ENCODE results near the gene INTS13. TPM values are rescaled to one million over a fixed set of nuclear protein-coding genes. Genes with fewer than 3 reads are reported as not detected.
A peak's percentile ranks its signal among the peaks of the same experiment; 100 is the strongest.

Gene INTS13
- total RNA-seq, 1 experiment from 2014 or later, result 54.0 TPM

DNA sequence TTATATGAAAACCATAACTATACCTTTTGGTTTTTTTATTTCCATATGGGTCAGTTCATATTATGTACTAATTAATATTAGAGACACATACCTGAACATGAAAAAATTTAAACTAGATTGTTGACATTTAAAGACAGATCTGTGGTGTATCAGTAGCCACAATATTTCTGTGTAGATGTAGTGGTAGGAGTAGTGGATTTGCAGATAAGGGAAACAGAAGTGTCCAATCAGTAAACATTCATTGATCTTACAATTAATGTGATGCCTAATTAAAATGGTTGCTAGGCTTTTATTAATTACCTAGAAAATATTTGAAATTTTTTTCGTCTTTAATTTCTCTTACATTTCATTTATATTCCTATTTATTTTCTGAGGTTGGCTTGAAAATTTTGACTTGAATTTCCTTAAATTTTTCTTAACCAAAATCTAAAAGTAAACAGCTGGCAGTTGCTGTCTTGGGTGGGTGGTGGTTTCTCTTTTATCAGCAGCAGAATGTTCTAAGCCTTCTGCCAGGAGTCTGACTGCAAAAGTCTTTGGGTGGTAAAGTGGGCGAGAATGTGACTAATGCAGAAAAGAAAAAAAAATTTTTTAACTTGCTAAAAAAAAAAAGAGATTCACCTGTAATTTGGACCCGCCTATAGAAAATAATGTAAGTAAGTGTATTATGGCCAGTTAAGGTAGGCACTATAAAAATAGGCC lies 2.9 kb upstream of the INTS13 start:
- no peak for DNase-seq (ENCODE audit: low spot score)
- CTCF ChIA-PET, result no interaction called here
- H3K4me3 Mint-ChIP-seq, result no peak overlapping the region

DNA sequence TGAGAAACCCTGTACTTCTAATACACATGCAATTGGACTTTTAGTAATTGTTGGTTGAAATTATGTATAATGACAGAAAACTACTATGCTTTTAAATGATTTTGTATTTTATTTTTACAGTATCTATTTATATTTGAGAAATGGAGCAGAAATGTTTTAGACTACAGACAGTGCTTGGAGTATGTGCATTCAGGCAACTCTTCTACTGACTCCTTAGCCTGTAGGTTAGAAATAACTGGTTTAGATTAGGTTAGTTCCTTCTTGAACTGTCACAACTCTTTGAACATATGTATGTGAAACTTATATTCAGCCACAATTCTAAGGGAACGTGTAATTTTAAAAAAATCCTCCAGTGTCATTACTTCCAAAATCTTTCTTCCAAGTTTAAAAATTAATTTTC lies 2.2 kb upstream of the INTS13 start:
- DNase-seq (ENCODE audit: low spot score) (no peak), ATAC-seq (no peak)
- no peaks in the 10 kb centered on the region; the same call in 1 of the 2 replicates for H3K36me3 Mint-ChIP-seq
- H3K27me3 Mint-ChIP-seq (ENCODE audit: low read depth), result no peaks in the 10 kb centered on the region
- peak overlapping the region; percentile 98 for H3K4me3 Mint-ChIP-seq
- POLR2A ChIA-PET, result no interaction called here
- CTCF ChIA-PET, result interaction anchor here (0.6 kb wide), 1 partner anchor 10 kb away, joined by 4 read pairs; no protein-coding TSS in a partner anchor
- H3K9me3 Mint-ChIP-seq, result no peaks in the 10 kb centered on the region
- no peak overlapping the region for H3K27ac Mint-ChIP-seq
- H3K4me1 Mint-ChIP-seq, result peaks cover 27% of the 10 kb centered on the region
- TF ChIP-seq, protein P1, sequence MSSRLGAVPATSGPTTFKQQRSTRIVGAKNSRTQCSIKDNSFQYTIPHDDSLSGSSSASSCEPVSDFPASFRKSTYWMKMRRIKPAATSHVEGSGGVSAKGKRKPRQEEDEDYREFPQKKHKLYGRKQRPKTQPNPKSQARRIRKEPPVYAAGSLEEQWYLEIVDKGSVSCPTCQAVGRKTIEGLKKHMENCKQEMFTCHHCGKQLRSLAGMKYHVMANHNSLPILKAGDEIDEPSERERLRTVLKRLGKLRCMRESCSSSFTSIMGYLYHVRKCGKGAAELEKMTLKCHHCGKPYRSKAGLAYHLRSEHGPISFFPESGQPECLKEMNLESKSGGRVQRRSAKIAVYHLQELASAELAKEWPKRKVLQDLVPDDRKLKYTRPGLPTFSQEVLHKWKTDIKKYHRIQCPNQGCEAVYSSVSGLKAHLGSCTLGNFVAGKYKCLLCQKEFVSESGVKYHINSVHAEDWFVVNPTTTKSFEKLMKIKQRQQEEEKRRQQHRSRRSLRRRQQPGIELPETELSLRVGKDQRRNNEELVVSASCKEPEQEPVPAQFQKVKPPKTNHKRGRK (CRISPR knock-in tag; IDR thresholded peaks at IDR 0.05; ENCODE audit: borderline replicate concordance), result no peak
- TF ChIP-seq, protein P2, sequence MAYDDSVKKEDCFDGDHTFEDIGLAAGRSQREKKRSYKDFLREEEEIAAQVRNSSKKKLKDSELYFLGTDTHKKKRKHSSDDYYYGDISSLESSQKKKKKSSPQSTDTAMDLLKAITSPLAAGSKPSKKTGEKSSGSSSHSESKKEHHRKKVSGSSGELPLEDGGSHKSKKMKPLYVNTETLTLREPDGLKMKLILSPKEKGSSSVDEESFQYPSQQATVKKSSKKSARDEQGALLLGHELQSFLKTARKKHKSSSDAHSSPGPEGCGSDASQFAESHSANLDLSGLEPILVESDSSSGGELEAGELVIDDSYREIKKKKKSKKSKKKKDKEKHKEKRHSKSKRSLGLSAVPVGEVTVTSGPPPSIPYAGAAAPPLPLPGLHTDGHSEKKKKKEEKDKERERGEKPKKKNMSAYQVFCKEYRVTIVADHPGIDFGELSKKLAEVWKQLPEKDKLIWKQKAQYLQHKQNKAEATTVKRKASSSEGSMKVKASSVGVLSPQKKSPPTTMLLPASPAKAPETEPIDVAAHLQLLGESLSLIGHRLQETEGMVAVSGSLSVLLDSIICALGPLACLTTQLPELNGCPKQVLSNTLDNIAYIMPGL (CRISPR knock-in tag; IDR thresholded peaks at IDR 0.05), result no peak
- TF ChIP-seq EMX1 (CRISPR knock-in tag; IDR thresholded peaks at IDR 0.05) (no peak), TP53 (CRISPR knock-in tag; IDR thresholded peaks at IDR 0.05) (no peak)
- TF ChIP-seq, protein P3, sequence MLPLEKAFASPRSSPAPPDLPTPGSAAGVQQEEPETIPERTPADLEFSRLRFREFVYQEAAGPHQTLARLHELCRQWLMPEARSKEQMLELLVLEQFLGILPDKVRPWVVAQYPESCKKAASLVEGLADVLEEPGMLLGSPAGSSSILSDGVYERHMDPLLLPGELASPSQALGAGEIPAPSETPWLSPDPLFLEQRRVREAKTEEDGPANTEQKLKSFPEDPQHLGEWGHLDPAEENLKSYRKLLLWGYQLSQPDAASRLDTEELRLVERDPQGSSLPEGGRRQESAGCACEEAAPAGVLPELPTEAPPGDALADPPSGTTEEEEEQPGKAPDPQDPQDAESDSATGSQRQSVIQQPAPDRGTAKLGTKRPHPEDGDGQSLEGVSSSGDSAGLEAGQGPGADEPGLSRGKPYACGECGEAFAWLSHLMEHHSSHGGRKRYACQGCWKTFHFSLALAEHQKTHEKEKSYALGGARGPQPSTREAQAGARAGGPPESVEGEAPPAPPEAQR (CRISPR knock-in tag; IDR thresholded peaks at IDR 0.05), result no peak
- TF ChIP-seq, protein P4, sequence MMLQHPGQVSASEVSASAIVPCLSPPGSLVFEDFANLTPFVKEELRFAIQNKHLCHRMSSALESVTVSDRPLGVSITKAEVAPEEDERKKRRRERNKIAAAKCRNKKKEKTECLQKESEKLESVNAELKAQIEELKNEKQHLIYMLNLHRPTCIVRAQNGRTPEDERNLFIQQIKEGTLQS (CRISPR knock-in tag; conservative IDR thresholded peaks at IDR 0.05), result no peak
- TF ChIP-seq, protein P5, sequence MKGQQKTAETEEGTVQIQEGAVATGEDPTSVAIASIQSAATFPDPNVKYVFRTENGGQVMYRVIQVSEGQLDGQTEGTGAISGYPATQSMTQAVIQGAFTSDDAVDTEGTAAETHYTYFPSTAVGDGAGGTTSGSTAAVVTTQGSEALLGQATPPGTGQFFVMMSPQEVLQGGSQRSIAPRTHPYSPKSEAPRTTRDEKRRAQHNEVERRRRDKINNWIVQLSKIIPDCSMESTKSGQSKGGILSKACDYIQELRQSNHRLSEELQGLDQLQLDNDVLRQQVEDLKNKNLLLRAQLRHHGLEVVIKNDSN (CRISPR knock-in tag; IDR thresholded peaks at IDR 0.05), result no peak

More for the DNA sequence above, 2.9 kb upstream of the INTS13 start:
- TF ChIP-seq, protein P1 (CRISPR knock-in tag; IDR thresholded peaks at IDR 0.05; ENCODE audit: borderline replicate concordance), result no peak
- no peak for TF ChIP-seq PRRX2 (CRISPR knock-in tag; IDR thresholded peaks at IDR 0.05)
- TF ChIP-seq, protein P6, sequence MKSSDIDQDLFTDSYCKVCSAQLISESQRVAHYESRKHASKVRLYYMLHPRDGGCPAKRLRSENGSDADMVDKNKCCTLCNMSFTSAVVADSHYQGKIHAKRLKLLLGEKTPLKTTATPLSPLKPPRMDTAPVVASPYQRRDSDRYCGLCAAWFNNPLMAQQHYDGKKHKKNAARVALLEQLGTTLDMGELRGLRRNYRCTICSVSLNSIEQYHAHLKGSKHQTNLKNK (CRISPR knock-in tag; IDR thresholded peaks at IDR 0.05), result no peak
- no peak for TF ChIP-seq ETV6 (CRISPR knock-in tag; IDR thresholded peaks at IDR 0.05)
- TF ChIP-seq JUN (CRISPR knock-in tag; IDR thresholded peaks at IDR 0.05), result no peak
- TF ChIP-seq TEAD4 (CRISPR knock-in tag; IDR thresholded peaks at IDR 0.05), result no peak
- TF ChIP-seq, protein P7, sequence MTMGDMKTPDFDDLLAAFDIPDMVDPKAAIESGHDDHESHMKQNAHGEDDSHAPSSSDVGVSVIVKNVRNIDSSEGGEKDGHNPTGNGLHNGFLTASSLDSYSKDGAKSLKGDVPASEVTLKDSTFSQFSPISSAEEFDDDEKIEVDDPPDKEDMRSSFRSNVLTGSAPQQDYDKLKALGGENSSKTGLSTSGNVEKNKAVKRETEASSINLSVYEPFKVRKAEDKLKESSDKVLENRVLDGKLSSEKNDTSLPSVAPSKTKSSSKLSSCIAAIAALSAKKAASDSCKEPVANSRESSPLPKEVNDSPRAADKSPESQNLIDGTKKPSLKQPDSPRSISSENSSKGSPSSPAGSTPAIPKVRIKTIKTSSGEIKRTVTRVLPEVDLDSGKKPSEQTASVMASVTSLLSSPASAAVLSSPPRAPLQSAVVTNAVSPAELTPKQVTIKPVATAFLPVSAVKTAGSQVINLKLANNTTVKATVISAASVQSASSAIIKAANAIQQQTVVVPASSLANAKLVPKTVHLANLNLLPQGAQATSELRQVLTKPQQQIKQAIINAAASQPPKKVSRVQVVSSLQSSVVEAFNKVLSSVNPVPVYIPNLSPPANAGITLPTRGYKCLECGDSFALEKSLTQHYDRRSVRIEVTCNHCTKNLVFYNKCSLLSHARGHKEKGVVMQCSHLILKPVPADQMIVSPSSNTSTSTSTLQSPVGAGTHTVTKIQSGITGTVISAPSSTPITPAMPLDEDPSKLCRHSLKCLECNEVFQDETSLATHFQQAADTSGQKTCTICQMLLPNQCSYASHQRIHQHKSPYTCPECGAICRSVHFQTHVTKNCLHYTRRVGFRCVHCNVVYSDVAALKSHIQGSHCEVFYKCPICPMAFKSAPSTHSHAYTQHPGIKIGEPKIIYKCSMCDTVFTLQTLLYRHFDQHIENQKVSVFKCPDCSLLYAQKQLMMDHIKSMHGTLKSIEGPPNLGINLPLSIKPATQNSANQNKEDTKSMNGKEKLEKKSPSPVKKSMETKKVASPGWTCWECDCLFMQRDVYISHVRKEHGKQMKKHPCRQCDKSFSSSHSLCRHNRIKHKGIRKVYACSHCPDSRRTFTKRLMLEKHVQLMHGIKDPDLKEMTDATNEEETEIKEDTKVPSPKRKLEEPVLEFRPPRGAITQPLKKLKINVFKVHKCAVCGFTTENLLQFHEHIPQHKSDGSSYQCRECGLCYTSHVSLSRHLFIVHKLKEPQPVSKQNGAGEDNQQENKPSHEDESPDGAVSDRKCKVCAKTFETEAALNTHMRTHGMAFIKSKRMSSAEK (CRISPR knock-in tag; IDR thresholded peaks at IDR 0.05; ENCODE audit: borderline replicate concordance), result no peak
- TF ChIP-seq TP53 (CRISPR knock-in tag; IDR thresholded peaks at IDR 0.05), result no peak
- no peak for TF ChIP-seq GABPB1 (CRISPR knock-in tag; IDR thresholded peaks at IDR 0.05)
- no peak for TF ChIP-seq OVOL2 (CRISPR knock-in tag; IDR thresholded peaks at IDR 0.05; ENCODE audit: borderline replicate concordance)
- TF ChIP-seq, protein P8, sequence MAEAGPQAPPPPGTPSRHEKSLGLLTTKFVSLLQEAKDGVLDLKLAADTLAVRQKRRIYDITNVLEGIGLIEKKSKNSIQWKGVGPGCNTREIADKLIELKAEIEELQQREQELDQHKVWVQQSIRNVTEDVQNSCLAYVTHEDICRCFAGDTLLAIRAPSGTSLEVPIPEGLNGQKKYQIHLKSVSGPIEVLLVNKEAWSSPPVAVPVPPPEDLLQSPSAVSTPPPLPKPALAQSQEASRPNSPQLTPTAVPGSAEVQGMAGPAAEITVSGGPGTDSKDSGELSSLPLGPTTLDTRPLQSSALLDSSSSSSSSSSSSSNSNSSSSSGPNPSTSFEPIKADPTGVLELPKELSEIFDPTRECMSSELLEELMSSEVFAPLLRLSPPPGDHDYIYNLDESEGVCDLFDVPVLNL (CRISPR knock-in tag; IDR thresholded peaks at IDR 0.05; ENCODE audit: borderline replicate concordance, low read depth), result no peak
- TF ChIP-seq HMGA2 (CRISPR knock-in tag; IDR thresholded peaks at IDR 0.05), result no peak
- TF ChIP-seq ATF1 (CRISPR knock-in tag; IDR thresholded peaks at IDR 0.05), result no peak
- no peak for TF ChIP-seq ELF4 (CRISPR knock-in tag; IDR thresholded peaks at IDR 0.05; ENCODE audit: low read depth)
- TF ChIP-seq ZBTB21 (CRISPR knock-in tag; IDR thresholded peaks at IDR 0.05; ENCODE audit: borderline replicate concordance), result no peak
- no peak for TF ChIP-seq ZNF416 (CRISPR knock-in tag; IDR thresholded peaks at IDR 0.05)
- no peak for ATAC-seq
- POLR2A ChIA-PET, result no interaction called here
- H3K27me3 Mint-ChIP-seq (ENCODE audit: low read depth), result no peaks in the 10 kb centered on the region
- no peaks in the 10 kb centered on the region for H3K9me3 Mint-ChIP-seq
- H3K36me3 Mint-ChIP-seq, result no peaks in the 10 kb centered on the region
- peaks cover 27% of the 10 kb centered on the region for H3K4me1 Mint-ChIP-seq
- H3K27ac Mint-ChIP-seq, result no peak overlapping the region

Measured in WTC11 (cell line).